Loucy (cell line): ENCODE results near the gene SAMD4A.

ENCODE experiments used
- H2AFZ ChIP-seq: fragments of 200-600 bp; sonication (generic); 2 replicates; pipeline ENCODE4 v1.6.0; 2016; ENCODE audit warnings: antibody characterized with exemption, mild to moderate bottlenecking, low read length, moderate library complexity
- H3F3A ChIP-seq: fragments of 200-600 bp; 2 replicates; pipeline ENCODE4 v1.6.0; 2016; ENCODE audit warnings: antibody characterized with exemption, low read depth, mild to moderate bottlenecking
- H3K27me3 ChIP-seq: fragments of 200-600 bp; sonication (generic); 2 replicates; pipeline ENCODE4 v1.6.1; 2014; ENCODE audit warnings: low read length, mild to moderate bottlenecking; ENCODE audit not compliant: insufficient read depth, poor library complexity, severe bottlenecking
- H3K36me3 ChIP-seq: fragments of 200-600 bp; sonication (generic); 2 replicates; pipeline ENCODE4 v1.6.1; 2016; ENCODE audit warnings: low read length; ENCODE audit not compliant: insufficient read depth
- H3K4me1 ChIP-seq: fragments of 200-600 bp; sonication (generic); 2 replicates; pipeline ENCODE4 v1.5.1; 2014; ENCODE audit warnings: low read length, mild to moderate bottlenecking; ENCODE audit not compliant: insufficient read depth, poor library complexity, severe bottlenecking
- H3K4me2 ChIP-seq: fragments of 200-600 bp; sonication (generic); 2 replicates; pipeline ENCODE4 v1.6.0; 2014; ENCODE audit warnings: antibody characterized with exemption, low read length, low read depth, mild to moderate bottlenecking; ENCODE audit not compliant: poor library complexity, severe bottlenecking
- H3K4me3 ChIP-seq: fragments of 200-600 bp; sonication (generic); 2 replicates; pipeline ENCODE4 v1.5.1; 2014; ENCODE audit warnings: low read length, mild to moderate bottlenecking, mixed read lengths; ENCODE audit not compliant: poor library complexity, severe bottlenecking
- H3K79me2 ChIP-seq: fragments of 200-600 bp; sonication (generic); 2 replicates; pipeline ENCODE4 v1.6.1; 2014; ENCODE audit warnings: low read length; ENCODE audit not compliant: insufficient read depth
- H3K9ac ChIP-seq: fragments of 200-600 bp; sonication (generic); 2 replicates; pipeline ENCODE4 v1.6.0; 2014; ENCODE audit warnings: mild to moderate bottlenecking, low read depth, low read length, moderate library complexity; ENCODE audit not compliant: poor library complexity, severe bottlenecking
- H3K9me2 ChIP-seq: fragments of 200-600 bp; sonication (generic); replicated peaks from 2 replicates; pipeline ENCODE4 v1.6.1; 2016; ENCODE audit warnings: low read depth, low read length, mixed read lengths
- H3K9me3 ChIP-seq: fragments of 200-600 bp; sonication (generic); 2 replicates; pipeline ENCODE4 v1.6.1; 2014; ENCODE audit warnings: mild to moderate bottlenecking, antibody characterized with exemption, low read length, low read depth; ENCODE audit not compliant: insufficient read depth
- H4K20me1 ChIP-seq: fragments of 200-600 bp; sonication (generic); 2 replicates; pipeline ENCODE4 v1.6.0; 2014; ENCODE audit warnings: antibody characterized with exemption, low read length, mild to moderate bottlenecking; ENCODE audit not compliant: insufficient read depth, poor library complexity, severe bottlenecking
- CTCF ChIP-seq: fragments of 200-600 bp; sonication (generic); conservative IDR thresholded peaks from 2 replicates; pipeline ENCODE4 v1.5.1; 2014; ENCODE audit warnings: mild to moderate bottlenecking, antibody characterized with exemption, low read length
- EZH2phosphoT487 ChIP-seq: fragments of 200-600 bp; IDR thresholded peaks from 2 replicates; pipeline ENCODE4 v1.6.1; 2018; ENCODE audit warnings: antibody characterized with exemption, mild to moderate bottlenecking, moderate library complexity, borderline replicate concordance

SAMD4A gene

GRCh38 chr14:54746019-54746418 lies 179.1 kb downstream of the SAMD4A start:
- Histone ChIP-seq H4K20me1 (no peaks in the 10 kb centered on the region), H3K79me2 (no peaks in the 10 kb centered on the region), H3F3A (peaks cover 5% of the 10 kb centered on the region; the same call in 1 of the 2 replicates), H3K9me2 (no peaks in the 10 kb centered on the region), H2AFZ (no peak overlapping the region), H3K4me1 (peaks cover 47% of the 10 kb centered on the region), H3K4me2 (no peak overlapping the region), H3K27me3 (no peaks in the 10 kb centered on the region), H3K36me3 (no peaks in the 10 kb centered on the region), H3K9me3 (no peaks in the 10 kb centered on the region), H3K9ac (no peak overlapping the region), H3K4me3 (no peak overlapping the region)
- TF ChIP-seq CTCF, result no peak
- no peak for TF ChIP-seq EZH2phosphoT487

GRCh38 chr14:54747616-54748015 lies 180.7 kb downstream of the SAMD4A start:
- no peaks in the 10 kb centered on the region for H3K9me2 ChIP-seq
- H3K4me2 ChIP-seq, result no peak overlapping the region
- H3K27me3 ChIP-seq, result no peaks in the 10 kb centered on the region
- H4K20me1 ChIP-seq, result no peaks in the 10 kb centered on the region
- peaks cover 5% of the 10 kb centered on the region; the same call in 1 of the 2 replicates for H3F3A ChIP-seq
- H3K4me1 ChIP-seq, result peaks cover 32% of the 10 kb centered on the region
- no peak overlapping the region for H3K9ac ChIP-seq
- H3K36me3 ChIP-seq, result no peaks in the 10 kb centered on the region
- H3K9me3 ChIP-seq, result no peaks in the 10 kb centered on the region
- H2AFZ ChIP-seq, result no peak overlapping the region
- no peak overlapping the region for H3K4me3 ChIP-seq
- no peaks in the 10 kb centered on the region for H3K79me2 ChIP-seq
- TF ChIP-seq EZH2phosphoT487, result no peak
- TF ChIP-seq CTCF, result no peak

GRCh38 chr14:54749180-54749579 lies 182.3 kb downstream of the SAMD4A start:
- H3K9me2 ChIP-seq, result no peaks in the 10 kb centered on the region
- H3K4me3 ChIP-seq, result no peak overlapping the region
- no peaks in the 10 kb centered on the region for H4K20me1 ChIP-seq
- no peak overlapping the region for H3K9ac ChIP-seq
- no peaks in the 10 kb centered on the region for H3F3A ChIP-seq
- no peaks in the 10 kb centered on the region for H3K27me3 ChIP-seq
- H3K4me1 ChIP-seq, result peaks cover 16% of the 10 kb centered on the region
- H2AFZ ChIP-seq, result no peak overlapping the region
- TF ChIP-seq EZH2phosphoT487 (no peak), CTCF (no peak)
- H3K36me3 ChIP-seq, result no peaks in the 10 kb centered on the region
- H3K4me2 ChIP-seq, result no peak overlapping the region
- H3K9me3 ChIP-seq, result no peaks in the 10 kb centered on the region
- H3K79me2 ChIP-seq, result no peaks in the 10 kb centered on the region
